WI38 (cell line): ENCODE data around the gene C3orf18.
"Not testable (repeated sequence)": the region's sequence is repeated elsewhere in the genome, so short reads cannot be mapped to it uniquely, and the experiment has no call there.

Experiments used
- H3K4me3 ChIP-seq: 2 replicates; pipeline ENCODE4 v1.5.1; 2011; ENCODE audit warnings: low read depth, mild to moderate bottlenecking, control low read depth, low read length
- TF ChIP-seq, protein P1 (sequence below): IDR thresholded peaks from 2 replicates; pipeline ENCODE4 v1.5.1; 2012; ENCODE audit warnings: low read depth, mild to moderate bottlenecking, control low read depth, low read length

C3orf18 gene

DNA sequence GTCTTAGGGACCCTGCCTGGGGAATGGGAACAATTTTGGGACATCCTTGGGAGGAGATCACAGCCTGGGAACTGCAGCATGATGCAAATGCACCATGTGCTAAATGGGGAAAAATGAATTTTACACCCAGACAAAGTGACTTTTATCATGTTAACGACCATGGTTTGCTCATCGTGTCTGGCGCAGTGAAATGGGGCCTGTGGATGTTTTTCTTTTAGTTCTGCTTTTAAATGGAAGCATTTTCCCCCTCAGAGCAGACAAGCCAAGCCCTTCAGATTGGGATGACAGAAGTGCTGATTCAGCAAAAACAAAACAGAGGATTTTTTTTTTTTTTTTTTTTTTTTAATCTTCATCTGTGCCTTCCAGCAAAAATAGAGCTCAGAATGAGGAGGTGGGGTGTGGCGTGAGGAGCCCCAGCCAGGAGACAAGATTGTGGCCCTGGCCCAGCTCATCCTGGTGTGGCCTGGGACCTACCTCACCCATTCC lies 49.8 kb downstream of the C3orf18 start:
- TF ChIP-seq, protein P1, sequence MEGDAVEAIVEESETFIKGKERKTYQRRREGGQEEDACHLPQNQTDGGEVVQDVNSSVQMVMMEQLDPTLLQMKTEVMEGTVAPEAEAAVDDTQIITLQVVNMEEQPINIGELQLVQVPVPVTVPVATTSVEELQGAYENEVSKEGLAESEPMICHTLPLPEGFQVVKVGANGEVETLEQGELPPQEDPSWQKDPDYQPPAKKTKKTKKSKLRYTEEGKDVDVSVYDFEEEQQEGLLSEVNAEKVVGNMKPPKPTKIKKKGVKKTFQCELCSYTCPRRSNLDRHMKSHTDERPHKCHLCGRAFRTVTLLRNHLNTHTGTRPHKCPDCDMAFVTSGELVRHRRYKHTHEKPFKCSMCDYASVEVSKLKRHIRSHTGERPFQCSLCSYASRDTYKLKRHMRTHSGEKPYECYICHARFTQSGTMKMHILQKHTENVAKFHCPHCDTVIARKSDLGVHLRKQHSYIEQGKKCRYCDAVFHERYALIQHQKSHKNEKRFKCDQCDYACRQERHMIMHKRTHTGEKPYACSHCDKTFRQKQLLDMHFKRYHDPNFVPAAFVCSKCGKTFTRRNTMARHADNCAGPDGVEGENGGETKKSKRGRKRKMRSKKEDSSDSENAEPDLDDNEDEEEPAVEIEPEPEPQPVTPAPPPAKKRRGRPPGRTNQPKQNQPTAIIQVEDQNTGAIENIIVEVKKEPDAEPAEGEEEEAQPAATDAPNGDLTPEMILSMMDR, result no peak
- H3K4me3 ChIP-seq, result no peak overlapping the region

DNA sequence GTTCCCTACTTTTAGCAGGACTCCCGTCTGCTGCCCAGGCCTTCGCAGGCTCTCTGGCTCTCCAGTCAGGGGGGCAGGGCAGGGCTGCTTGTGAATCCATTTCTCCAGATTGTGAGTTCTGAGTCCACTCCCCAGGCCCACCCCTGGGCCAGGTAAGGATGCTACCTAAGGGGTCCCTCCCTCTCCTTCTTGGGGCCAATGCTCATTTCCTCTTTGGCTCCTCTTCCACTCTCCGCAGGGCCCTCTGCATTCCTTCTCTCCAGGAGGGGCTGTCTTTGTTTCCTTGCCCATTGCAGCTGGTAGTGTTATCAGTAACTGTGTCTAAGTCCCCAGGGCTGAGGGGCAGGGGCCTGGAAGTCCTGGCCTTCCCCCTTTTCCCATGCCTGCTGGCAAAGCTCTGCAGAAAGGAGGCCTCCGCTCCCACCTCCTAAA lies 51.1 kb downstream of the C3orf18 start:
- TF ChIP-seq, protein P1, result no peak
- no peak overlapping the region for H3K4me3 ChIP-seq

GRCh38 chr3:50515565-50516439 lies 51.7 kb downstream of the C3orf18 start:
- TF ChIP-seq, protein P1, result no peak
- H3K4me3 ChIP-seq, result no peak overlapping the region

- H3K4me3 ChIP-seq, result not testable (repeated sequence)
Observed at GRCh38 chr3:50512908-50513307, 54.6 kb downstream of the C3orf18 start.

- TF ChIP-seq, protein P1, result no peak
Observed at GRCh38 chr3:50512131-50512530, 55.4 kb downstream of the C3orf18 start.

GRCh38 chr3:50510325-50510724 lies 57.2 kb downstream of the C3orf18 start:
- no peak overlapping the region for H3K4me3 ChIP-seq
- TF ChIP-seq, protein P1, result no peak

More at GRCh38 chr3:50512131-50512530, 55.4 kb downstream of the C3orf18 start:
- H3K4me3 ChIP-seq, result no peak overlapping the region

DNA sequence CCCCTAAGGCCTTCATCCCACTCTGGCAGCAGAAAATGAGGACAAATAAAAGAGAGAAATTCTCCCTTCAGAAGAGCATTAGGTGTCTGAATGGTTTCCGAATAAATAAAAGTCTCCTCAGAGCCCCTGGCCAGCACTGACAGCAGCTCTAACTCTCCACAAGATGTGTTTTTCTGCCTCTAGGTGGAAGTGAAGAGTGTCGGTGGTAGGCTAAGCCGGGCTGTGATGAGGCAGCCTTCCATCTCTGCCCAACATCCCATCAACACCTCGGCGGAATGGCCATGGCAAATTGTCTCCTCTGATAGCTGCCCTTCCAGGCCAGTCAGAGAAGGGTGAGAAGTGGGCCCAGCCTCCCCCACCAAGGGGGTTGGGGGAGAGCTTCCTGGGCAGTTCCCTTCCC lies 57.8 kb downstream of the C3orf18 start:
- no peak overlapping the region for H3K4me3 ChIP-seq
- TF ChIP-seq, protein P1, result no peak
